GM23338 (cell line): ENCODE measurements around the gene CCDC40. TPM values are rescaled to one million over a fixed set of nuclear protein-coding genes. Genes with fewer than 3 reads are reported as not detected.

ENCODE experiments used
- ATAC-seq: fragments of 200-7000 bp; cut with Tn5 transposase; 3 replicates; pipeline ENCODE4 v1.9.1; 2020
- DNase-seq: peaks from one replicate; pipeline ENCODE4 v3.0.0-alpha.2; 2015; ENCODE audit warnings: low spot score
- H2AFZ ChIP-seq: fragments of 200-600 bp; sonication (generic); 2 replicates; pipeline ENCODE4 v1.8.0; 2016; ENCODE audit warnings: antibody characterized with exemption, mild to moderate bottlenecking, moderate library complexity
- H3F3A ChIP-seq: fragments of 200-600 bp; sonication (generic); replicated peaks from 2 replicates; pipeline ENCODE4 v1.8.0; 2017; ENCODE audit warnings: antibody characterized with exemption, mixed run types, low read depth
- H3K27ac ChIP-seq: fragments of 200-600 bp; sonication (generic); 2 replicates; pipeline ENCODE4 v1.6.1; 2016; ENCODE audit warnings: low read depth
- H3K27me3 ChIP-seq: fragments of 200-600 bp; sonication (generic); 2 replicates; pipeline ENCODE4 v1.8.0; 2016; ENCODE audit warnings: mild to moderate bottlenecking, mixed run types, moderate library complexity; ENCODE audit not compliant: insufficient read depth
- H3K36me3 ChIP-seq: fragments of 200-600 bp; sonication (generic); 2 replicates; pipeline ENCODE4 v1.8.0; 2016; ENCODE audit warnings: mild to moderate bottlenecking; ENCODE audit not compliant: insufficient read depth
- H3K4me1 ChIP-seq: fragments of 200-600 bp; sonication (generic); 2 replicates; pipeline ENCODE4 v1.8.0; 2016; ENCODE audit warnings: mild to moderate bottlenecking, moderate library complexity; ENCODE audit not compliant: insufficient read depth
- H3K4me2 ChIP-seq: fragments of 200-600 bp; sonication (generic); 2 replicates; pipeline ENCODE4 v1.7.1; 2017; ENCODE audit warnings: mixed run types
- H3K4me3 ChIP-seq: fragments of 200-600 bp; sonication (generic); 2 replicates; pipeline ENCODE4 v1.6.1; 2016; ENCODE audit warnings: mixed run types
- H3K79me2 ChIP-seq: fragments of 200-600 bp; sonication (generic); replicated peaks from 2 replicates; pipeline ENCODE4 v1.8.0; 2017; ENCODE audit warnings: mild to moderate bottlenecking; ENCODE audit not compliant: insufficient read depth
- H3K9me2 ChIP-seq: fragments of 200-600 bp; sonication (generic); 2 replicates; pipeline ENCODE4 v1.8.0; 2017; ENCODE audit not compliant: insufficient read depth
- H4K20me1 ChIP-seq: fragments of 200-600 bp; sonication (generic); replicated peaks from 2 replicates; pipeline ENCODE4 v1.8.0; 2017; ENCODE audit warnings: mild to moderate bottlenecking; ENCODE audit not compliant: insufficient read depth
- H3K27ac Mint-ChIP-seq: 2 replicates; pipeline ENCODE4 v1.8.0; 2020; ENCODE audit warnings: inconsistent platforms, mild to moderate bottlenecking, moderate library complexity, mixed read lengths
- H3K27me3 Mint-ChIP-seq: 3 replicates; pipeline ENCODE4 v1.8.0; 2022; ENCODE audit warnings: low read depth, mild to moderate bottlenecking, moderate library complexity, mixed read lengths, inconsistent platforms; ENCODE audit not compliant: insufficient read depth, poor library complexity
- H3K36me3 Mint-ChIP-seq: 3 replicates; pipeline ENCODE4 v1.8.0; 2021; ENCODE audit warnings: low read depth, mild to moderate bottlenecking, inconsistent platforms, moderate library complexity, mixed read lengths
- H3K4me1 Mint-ChIP-seq: 3 replicates; pipeline ENCODE4 v1.8.0; 2020; ENCODE audit warnings: mild to moderate bottlenecking, inconsistent platforms, mixed read lengths
- H3K4me3 Mint-ChIP-seq: 3 replicates; pipeline ENCODE4 v1.8.0; 2021; ENCODE audit warnings: moderate library complexity, mild to moderate bottlenecking, inconsistent platforms, mixed read lengths
- H3K9me3 Mint-ChIP-seq: 3 replicates; pipeline ENCODE4 v1.8.0; 2020; ENCODE audit warnings: moderate library complexity, mild to moderate bottlenecking, inconsistent platforms, mixed read lengths
- CREB1 ChIP-seq: fragments of 250-450 bp; sonication (Bioruptor Pico); IDR thresholded peaks from 2 replicates; pipeline ENCODE4 v1.5.0; 2020; ENCODE audit warnings: low read depth, mild to moderate bottlenecking, moderate library complexity
- ETS1 ChIP-seq: IDR thresholded peaks from 2 replicates; pipeline ENCODE4 v1.6.1; 2016; ENCODE audit warnings: antibody characterized with exemption
- EZH2 ChIP-seq: fragments of 200-600 bp; sonication (generic); IDR thresholded peaks from one replicate; pipeline ENCODE4 v1.8.0; 2017; ENCODE audit warnings: antibody characterized with exemption, mild to moderate bottlenecking, low read depth; ENCODE audit not compliant: unreplicated experiment
- EZH2phosphoT487 ChIP-seq: fragments of 200-600 bp; sonication (generic); IDR thresholded peaks from one replicate; pipeline ENCODE4 v1.8.1; 2018; ENCODE audit warnings: antibody characterized with exemption; ENCODE audit not compliant: unreplicated experiment
- JUNB ChIP-seq: IDR thresholded peaks from one replicate; pipeline ENCODE4 v1.6.1; 2016; ENCODE audit warnings: antibody characterized with exemption; ENCODE audit not compliant: unreplicated experiment
- NANOG ChIP-seq: IDR thresholded peaks from 2 replicates; pipeline ENCODE4 v1.6.1; 2016; ENCODE audit warnings: antibody characterized with exemption, borderline replicate concordance
- POLR2AphosphoS5 ChIP-seq: IDR thresholded peaks from 2 replicates; pipeline ENCODE4 v1.6.1; 2016; ENCODE audit warnings: antibody characterized with exemption, low read depth
- STAT1 ChIP-seq: IDR thresholded peaks from one replicate; pipeline ENCODE4 v1.6.1; 2016; ENCODE audit warnings: antibody characterized with exemption; ENCODE audit not compliant: unreplicated experiment
- ZNF331 ChIP-seq: fragments of 250-450 bp; sonication (Bioruptor Pico); IDR thresholded peaks from 2 replicates; pipeline ENCODE4 v1.5.0; 2020; ENCODE audit warnings: low read depth, mild to moderate bottlenecking, moderate library complexity
- ZNF462 ChIP-seq: fragments of 250-450 bp; sonication (Bioruptor Pico); IDR thresholded peaks from 2 replicates; pipeline ENCODE4 v1.5.0; 2020; ENCODE audit warnings: mild to moderate bottlenecking, moderate library complexity
- polyA plus RNA-seq: library from polyadenylated mRNA; unstranded; fragments of >200 nt; fragmentation: Nextera tagmentation; extraction: Ambion mirVana; gene quantifications from 2 replicates; pipeline ENCODE4 v1.2.1, GENCODE V29; 2016
- total RNA-seq: library from RNA; depleted of rRNA; stranded (reverse); fragments of >200 nt; shearing (Covaris generic); gene quantifications from 2 replicates; pipeline ENCODE4 v1.2.3, GENCODE V29; 2014
- TF ChIP-seq, protein P1 (sequence below), 2 experiments: fragments of 200-600 bp in 1 of 2; sonication (generic) in 1 of 2; conservative IDR thresholded peaks; 2 replicates each; pipeline versions ENCODE4 v1.5.1 to v1.6.1; 2016 to 2017; ENCODE audit warnings: antibody characterized with exemption in 2 of 2, low read depth in 2 of 2, mild to moderate bottlenecking in 2 of 2, moderate library complexity in 1 of 2

CCDC40 gene
- total and polyA plus RNA-seq, 2 experiments from 2014 or later = 7.6 to 8.1 TPM

GRCh38 chr17:80071116-80071841, 34.8 kb downstream of the CCDC40 start (continued):
- TF ChIP-seq, protein P1, sequence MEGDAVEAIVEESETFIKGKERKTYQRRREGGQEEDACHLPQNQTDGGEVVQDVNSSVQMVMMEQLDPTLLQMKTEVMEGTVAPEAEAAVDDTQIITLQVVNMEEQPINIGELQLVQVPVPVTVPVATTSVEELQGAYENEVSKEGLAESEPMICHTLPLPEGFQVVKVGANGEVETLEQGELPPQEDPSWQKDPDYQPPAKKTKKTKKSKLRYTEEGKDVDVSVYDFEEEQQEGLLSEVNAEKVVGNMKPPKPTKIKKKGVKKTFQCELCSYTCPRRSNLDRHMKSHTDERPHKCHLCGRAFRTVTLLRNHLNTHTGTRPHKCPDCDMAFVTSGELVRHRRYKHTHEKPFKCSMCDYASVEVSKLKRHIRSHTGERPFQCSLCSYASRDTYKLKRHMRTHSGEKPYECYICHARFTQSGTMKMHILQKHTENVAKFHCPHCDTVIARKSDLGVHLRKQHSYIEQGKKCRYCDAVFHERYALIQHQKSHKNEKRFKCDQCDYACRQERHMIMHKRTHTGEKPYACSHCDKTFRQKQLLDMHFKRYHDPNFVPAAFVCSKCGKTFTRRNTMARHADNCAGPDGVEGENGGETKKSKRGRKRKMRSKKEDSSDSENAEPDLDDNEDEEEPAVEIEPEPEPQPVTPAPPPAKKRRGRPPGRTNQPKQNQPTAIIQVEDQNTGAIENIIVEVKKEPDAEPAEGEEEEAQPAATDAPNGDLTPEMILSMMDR (conservative IDR thresholded peaks at IDR 0.05; ENCODE audit: low read depth in 2 of 2) = no peak
- no peak for TF ChIP-seq EZH2phosphoT487
- TF ChIP-seq JUNB = no peak
- no peak for TF ChIP-seq ETS1

GRCh38 chr17:80072410-80072809, 36.0 kb downstream of the CCDC40 start:
- Histone ChIP-seq H3K79me2 (no peaks in the 10 kb centered on the region), H3K27me3 (no peaks in the 10 kb centered on the region), H3K4me1 (no peaks in the 10 kb centered on the region), H3K27ac (no peak overlapping the region), H3K36me3 (no peaks in the 10 kb centered on the region), H3F3A (no peaks in the 10 kb centered on the region), H2AFZ (no peak overlapping the region), H3K4me3 (no peak overlapping the region), H4K20me1 (no peaks in the 10 kb centered on the region), H3K4me2 (no peak overlapping the region), H3K9me2 (no peaks in the 10 kb centered on the region)
- DNase-seq = no peak
- Mint-ChIP-seq H3K27ac (no peak overlapping the region), H3K4me3 (no peak overlapping the region), H3K9me3 (no peaks in the 10 kb centered on the region), H3K36me3 (no peaks in the 10 kb centered on the region), H3K27me3 (no peaks in the 10 kb centered on the region), H3K4me1 (peaks cover 5% of the 10 kb centered on the region)
- TF ChIP-seq JUNB = no peak
- no peak for TF ChIP-seq EZH2
- TF ChIP-seq NANOG = no peak
- TF ChIP-seq ZNF331 (CRISPR knock-in tag) = no peak
- no peak for ATAC-seq

DNA sequence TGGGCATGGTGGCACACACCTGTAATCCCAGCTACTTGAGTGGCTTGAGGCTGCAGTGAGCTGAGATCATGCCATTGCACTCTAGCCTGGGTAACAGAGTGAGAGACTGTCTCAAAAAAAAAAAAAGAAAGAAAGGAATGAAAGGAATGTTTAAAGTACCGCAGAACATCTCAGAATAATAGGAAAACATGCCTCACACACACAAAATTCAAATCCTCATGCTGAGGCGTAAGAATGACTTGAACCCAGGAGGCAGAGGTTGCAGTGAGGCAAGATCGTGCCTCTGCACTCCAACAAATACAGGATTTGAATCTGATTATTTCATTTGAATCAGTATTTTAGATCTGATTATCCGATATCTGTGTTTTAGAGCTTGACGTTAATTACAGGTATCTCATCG, 43.6 kb downstream of the CCDC40 start:
- Histone ChIP-seq H3F3A (0 out of 2 replicates have a peak, but pooled peaks cover 6% of the 10 kb centered on the region), H4K20me1 (no peaks in the 10 kb centered on the region; the same call in 1 of the 2 replicates), H2AFZ (no peak overlapping the region), H3K27ac (no peak overlapping the region), H3K9me2 (no peaks in the 10 kb centered on the region), H3K79me2 (no peaks in the 10 kb centered on the region), H3K36me3 (no peaks in the 10 kb centered on the region), H3K4me3 (no peak overlapping the region), H3K4me1 (peaks cover 12% of the 10 kb centered on the region), H3K27me3 (no peaks in the 10 kb centered on the region), H3K4me2 (no peak overlapping the region)
- Mint-ChIP-seq H3K36me3 (peaks cover 2% of the 10 kb centered on the region; the same call in 2 of the 3 replicates), H3K4me1 (peaks cover 12% of the 10 kb centered on the region), H3K9me3 (no peaks in the 10 kb centered on the region), H3K27me3 (peaks cover 3% of the 10 kb centered on the region), H3K4me3 (no peak overlapping the region; the same call in 2 of the 3 replicates), H3K27ac (peak overlapping the region; percentile 57; the same call in 1 of the 2 replicates)
- DNase-seq = peak; percentile 34
- peak; percentile 47 for ATAC-seq
- no peak for TF ChIP-seq JUNB
- no peak for TF ChIP-seq ZNF462
- TF ChIP-seq STAT1 = no peak
- no peak for TF ChIP-seq CREB1 (CRISPR knock-in tag)
- no peak for TF ChIP-seq NANOG
- no peak for TF ChIP-seq POLR2AphosphoS5
